HG02678 (cell line): Measurements from ENCODE around the gene UBL4A.
"Not testable (repeated sequence)": the region's sequence is repeated elsewhere in the genome, so short reads cannot be mapped to it uniquely, and the experiment has no call there.

Source experiments
- ATAC-seq: cut with Tn5 transposase; IDR thresholded peaks from one replicate; pipeline ENCODE4 v1.9.1; 2021; ENCODE audit warnings: mild to moderate bottlenecking, moderate library complexity; ENCODE audit not compliant: unreplicated experiment

The UBL4A gene

GRCh38 chrX:154509455-154509854 lies 23.0 kb upstream of the UBL4A start:
- no peak for ATAC-seq

- ATAC-seq = no peak
These were observed 21.9 kb upstream of the UBL4A start for GRCh38 chrX:154508384-154508745.

- ATAC-seq = no peak
These were observed 21.4 kb upstream of the UBL4A start for GRCh38 chrX:154507673-154508383.

- no peak for ATAC-seq
These were observed 20.3 kb upstream of the UBL4A start for GRCh38 chrX:154506483-154507332.

GRCh38 chrX:154505734-154506133 lies 19.3 kb upstream of the UBL4A start:
- ATAC-seq = no peak

GRCh38 chrX:154502989-154503388 lies 16.6 kb upstream of the UBL4A start:
- no peak for ATAC-seq

- ATAC-seq = no peak
These were observed 15.7 kb upstream of the UBL4A start for GRCh38 chrX:154502098-154502497.

GRCh38 chrX:154501423-154501822 lies 15.0 kb upstream of the UBL4A start:
- ATAC-seq = not testable (repeated sequence)

GRCh38 chrX:154496591-154497137 lies 10.2 kb upstream of the UBL4A start:
- ATAC-seq = not testable (repeated sequence)

- ATAC-seq = no peak
These were observed 9.1 kb upstream of the UBL4A start for GRCh38 chrX:154495472-154495922.

- no peak for ATAC-seq
These were observed 8.3 kb upstream of the UBL4A start for GRCh38 chrX:154494715-154495114.

- peak; percentile 82 for ATAC-seq
These were observed 4.1 kb upstream of the UBL4A start, which contains the start of gene SLC10A3 for GRCh38 chrX:154490414-154491083. SLC10A3 (minus strand) TSS chrX:154490629; CDS start chrX:154488940, 1,689 bp downstream.

- peak; percentile 22 for ATAC-seq
These were observed 3.6 kb upstream of the UBL4A start for GRCh38 chrX:154490021-154490413.

GRCh38 chrX:154489182-154489581 lies 2.8 kb upstream of the UBL4A start:
- ATAC-seq = no peak

GRCh38 chrX:154488336-154489075 lies 2.1 kb upstream of the UBL4A start:
- ATAC-seq = no peak

GRCh38 chrX:154487518-154488290 lies 1.3 kb upstream of the UBL4A start:
- ATAC-seq = no peak

GRCh38 chrX:154486052-154486395 lies 391 bp downstream of the UBL4A start:
- ATAC-seq = no peak

- no peak for ATAC-seq
These were observed 1.0 kb downstream of the UBL4A start for GRCh38 chrX:154485150-154486051.
